C4-2B (cell line): ENCODE measurements around the gene RNF133.

ENCODE experiments used
- ZFX ChIP-seq: fragments of 450-650 bp; IDR thresholded peaks from 2 replicates; pipeline ENCODE4 v1.6.1; 2017
- TF ChIP-seq, protein P1 (sequence below): fragments of 450-650 bp; conservative IDR thresholded peaks from 2 replicates; pipeline ENCODE4 v1.5.1; 2017; ENCODE audit warnings: mild to moderate bottlenecking

- TF ChIP-seq, protein P1, sequence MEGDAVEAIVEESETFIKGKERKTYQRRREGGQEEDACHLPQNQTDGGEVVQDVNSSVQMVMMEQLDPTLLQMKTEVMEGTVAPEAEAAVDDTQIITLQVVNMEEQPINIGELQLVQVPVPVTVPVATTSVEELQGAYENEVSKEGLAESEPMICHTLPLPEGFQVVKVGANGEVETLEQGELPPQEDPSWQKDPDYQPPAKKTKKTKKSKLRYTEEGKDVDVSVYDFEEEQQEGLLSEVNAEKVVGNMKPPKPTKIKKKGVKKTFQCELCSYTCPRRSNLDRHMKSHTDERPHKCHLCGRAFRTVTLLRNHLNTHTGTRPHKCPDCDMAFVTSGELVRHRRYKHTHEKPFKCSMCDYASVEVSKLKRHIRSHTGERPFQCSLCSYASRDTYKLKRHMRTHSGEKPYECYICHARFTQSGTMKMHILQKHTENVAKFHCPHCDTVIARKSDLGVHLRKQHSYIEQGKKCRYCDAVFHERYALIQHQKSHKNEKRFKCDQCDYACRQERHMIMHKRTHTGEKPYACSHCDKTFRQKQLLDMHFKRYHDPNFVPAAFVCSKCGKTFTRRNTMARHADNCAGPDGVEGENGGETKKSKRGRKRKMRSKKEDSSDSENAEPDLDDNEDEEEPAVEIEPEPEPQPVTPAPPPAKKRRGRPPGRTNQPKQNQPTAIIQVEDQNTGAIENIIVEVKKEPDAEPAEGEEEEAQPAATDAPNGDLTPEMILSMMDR, result no peak
- no peak for TF ChIP-seq ZFX
Observed at GRCh38 chr7:122679813-122680212, 19.1 kb downstream of the RNF133 start.
